ENCODE data around the gene NSUN5. TPM values are rescaled to one million over a fixed set of nuclear protein-coding genes. Genes with fewer than 3 reads are reported as not detected.

NSUN5 gene
- total and polyA plus RNA-seq, 2 donors (not counting 3 experiments of a cell fraction or from before 2014, with no cell fraction given) = 4.1 to 6.8 TPM

DNA sequence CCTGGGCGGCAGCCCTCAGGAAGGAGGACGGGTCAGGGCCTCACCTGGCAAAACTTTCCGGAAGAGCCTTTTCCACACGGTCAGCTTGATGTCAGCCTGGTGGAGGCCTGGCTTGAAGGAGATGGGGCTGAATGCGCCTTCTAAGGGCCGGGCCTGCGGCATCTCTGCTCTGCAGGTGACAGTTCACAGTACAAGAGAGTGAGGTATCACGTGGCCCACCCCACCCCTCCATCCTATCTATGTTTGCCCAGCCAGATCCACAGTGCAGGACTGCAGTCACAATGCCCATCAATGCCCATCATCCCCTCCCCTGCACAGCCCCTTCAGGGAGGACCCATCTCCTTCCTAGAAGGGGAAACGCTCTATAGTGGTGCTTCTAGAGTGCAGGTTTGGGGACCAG lies 7.9 kb upstream of the NSUN5 start:
- Histone ChIP-seq H3K4me3 (replicated peaks in 1 of 3; ENCODE audit: insufficient read depth in 1 of 3, low read depth in 1 of 3, low read length in 3 of 3) (no peak overlapping the region), H3K79me2 (ENCODE audit: control insufficient read depth, insufficient read depth, low read length) (no peaks in the 10 kb centered on the region), H3K9me3 (replicated peaks; ENCODE audit: control insufficient read depth, insufficient read depth, low read length) (no peaks in the 10 kb centered on the region), H3K9me1 (replicated peaks; ENCODE audit: control insufficient read depth, extremely low read depth, insufficient read depth, low read length) (no peaks in the 10 kb centered on the region), H3K27me3 (ENCODE audit: control insufficient read depth in 2 of 2, insufficient read depth in 2 of 2, low read length in 2 of 2) (no peaks in the 10 kb centered on the region), H3K4me1 (ENCODE audit: control insufficient read depth, extremely low read depth, insufficient read depth, low read length) (no peaks in the 10 kb centered on the region), H4K20me1 (replicated peaks; ENCODE audit: control insufficient read depth, extremely low read depth, insufficient read depth, low read length) (no peaks in the 10 kb centered on the region), H2AFZ (ENCODE audit: low read depth, low read length) (no peak overlapping the region), H3K27ac (ENCODE audit: insufficient read depth, low read depth, low read length) (no peak overlapping the region), H3K36me3 (ENCODE audit: control insufficient read depth in 2 of 2, extremely low read depth in 1 of 2, insufficient read depth in 2 of 2, low read length in 2 of 2) (no peaks in the 10 kb centered on the region), H3K4me2 (ENCODE audit: insufficient read depth, low read length) (no peak overlapping the region), H3K9ac (replicated peaks; ENCODE audit: extremely low read depth, insufficient read depth, low read length) (no peak overlapping the region)
- dilution Hi-C loops (cut with MboI; ENCODE audit: extremely low pct_ligation_motif_present, low sequenced_read_pairs) (no loop called here), intact Hi-C loops (cut with micrococcal nuclease) (no loop called here)
- FAIRE-seq = no peak
- DNase-seq (ENCODE audit: low read depth, low spot score) = no peak
- ChIA-PET CTCF (no interaction called here), POLR2A (no interaction called here)
- no TSS peak for BruUV-seq (replicated peaks)
- TF ChIP-seq POLR2AphosphoS5 (IDR thresholded peaks at IDR 0.05; ENCODE audit: insufficient read depth, low read depth, low read length) = no peak
- no peak for TF ChIP-seq GATA2 (IDR thresholded peaks at IDR 0.05; ENCODE audit: insufficient read depth, insufficient read length, low read depth, low read length)
- TF ChIP-seq POLR2A (IDR thresholded peaks at IDR 0.05; ENCODE audit: low read depth, low read length) = no peak
- TF ChIP-seq JUN (IDR thresholded peaks at IDR 0.05; ENCODE audit: borderline replicate concordance, insufficient read depth, insufficient read length, low read depth) = no peak
- TF ChIP-seq, protein P1, sequence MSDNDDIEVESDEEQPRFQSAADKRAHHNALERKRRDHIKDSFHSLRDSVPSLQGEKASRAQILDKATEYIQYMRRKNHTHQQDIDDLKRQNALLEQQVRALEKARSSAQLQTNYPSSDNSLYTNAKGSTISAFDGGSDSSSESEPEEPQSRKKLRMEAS (IDR thresholded peaks at IDR 0.05; ENCODE audit: insufficient read depth, insufficient read length) = no peak

DNA sequence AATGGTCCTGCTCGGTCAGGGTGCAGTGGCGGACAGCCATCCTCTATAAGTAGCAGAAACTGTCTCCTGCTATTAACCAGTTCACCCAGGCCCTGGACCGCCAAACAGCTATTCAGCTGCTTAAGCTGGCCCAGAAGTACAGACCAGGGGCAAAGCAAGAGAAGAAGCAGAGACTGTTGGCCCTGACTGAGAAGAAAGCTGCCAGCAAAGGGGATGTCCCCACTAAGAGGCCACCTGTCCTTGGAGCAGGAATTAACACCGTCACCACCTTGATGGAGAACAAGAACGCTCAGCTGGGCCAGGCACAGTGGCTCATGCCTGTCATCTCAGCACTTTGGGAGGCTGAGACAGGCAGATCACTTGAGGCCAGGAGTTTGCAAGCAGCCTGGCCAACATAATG lies 5.6 kb upstream of the NSUN5 start:
- H3K4me2 ChIP-seq (ENCODE audit: insufficient read depth, low read length) = no peak overlapping the region
- H4K20me1 ChIP-seq (replicated peaks; ENCODE audit: control insufficient read depth, extremely low read depth, insufficient read depth, low read length) = no peaks in the 10 kb centered on the region
- DNase-seq (ENCODE audit: low read depth, low spot score) = no peak
- H3K9me3 ChIP-seq (replicated peaks; ENCODE audit: control insufficient read depth, insufficient read depth, low read length) = no peaks in the 10 kb centered on the region
- dilution Hi-C loops (cut with MboI; ENCODE audit: extremely low pct_ligation_motif_present, low sequenced_read_pairs) = no loop called here
- H2AFZ ChIP-seq (ENCODE audit: low read depth, low read length) = no peak overlapping the region
- no peaks in the 10 kb centered on the region for H3K4me1 ChIP-seq (ENCODE audit: control insufficient read depth, extremely low read depth, insufficient read depth, low read length)
- no peaks in the 10 kb centered on the region for H3K36me3 ChIP-seq (ENCODE audit: control insufficient read depth in 2 of 2, extremely low read depth in 1 of 2, insufficient read depth in 2 of 2, low read length in 2 of 2)
- H3K27me3 ChIP-seq (ENCODE audit: control insufficient read depth in 2 of 2, insufficient read depth in 2 of 2, low read length in 2 of 2) = no peaks in the 10 kb centered on the region
- H3K27ac ChIP-seq (ENCODE audit: insufficient read depth, low read depth, low read length) = no peak overlapping the region
- FAIRE-seq = no peak
- intact Hi-C loops (cut with micrococcal nuclease) = no loop called here
- H3K79me2 ChIP-seq (ENCODE audit: control insufficient read depth, insufficient read depth, low read length) = no peaks in the 10 kb centered on the region
- CTCF ChIA-PET = interaction anchor here (0.6 to 0.9 kb wide), 2 partner anchors 10 to 45 kb away, joined by 3 to 4 read pairs; no protein-coding TSS in a partner anchor
- TF ChIP-seq POLR2AphosphoS5 (IDR thresholded peaks at IDR 0.05; ENCODE audit: insufficient read depth, low read depth, low read length) (no peak), MYC (IDR thresholded peaks at IDR 0.05; ENCODE audit: low read depth, low read length) (no peak), GATA2 (IDR thresholded peaks at IDR 0.05; ENCODE audit: insufficient read depth, insufficient read length, low read depth, low read length) (no peak), EZH2 (IDR thresholded peaks at IDR 0.05; ENCODE audit: borderline replicate concordance, low read depth, low read length, severe bottlenecking) (no peak), POLR2A (IDR thresholded peaks at IDR 0.05; ENCODE audit: low read depth, low read length) (no peak), FOS (IDR thresholded peaks at IDR 0.05; ENCODE audit: borderline replicate concordance, insufficient read depth, low read length) (no peak), JUN (IDR thresholded peaks at IDR 0.05; ENCODE audit: borderline replicate concordance, insufficient read depth, insufficient read length, low read depth) (no peak)
- TF ChIP-seq, protein P1 (IDR thresholded peaks at IDR 0.05; ENCODE audit: insufficient read depth, insufficient read length) = no peak
- TF ChIP-seq, protein P2, sequence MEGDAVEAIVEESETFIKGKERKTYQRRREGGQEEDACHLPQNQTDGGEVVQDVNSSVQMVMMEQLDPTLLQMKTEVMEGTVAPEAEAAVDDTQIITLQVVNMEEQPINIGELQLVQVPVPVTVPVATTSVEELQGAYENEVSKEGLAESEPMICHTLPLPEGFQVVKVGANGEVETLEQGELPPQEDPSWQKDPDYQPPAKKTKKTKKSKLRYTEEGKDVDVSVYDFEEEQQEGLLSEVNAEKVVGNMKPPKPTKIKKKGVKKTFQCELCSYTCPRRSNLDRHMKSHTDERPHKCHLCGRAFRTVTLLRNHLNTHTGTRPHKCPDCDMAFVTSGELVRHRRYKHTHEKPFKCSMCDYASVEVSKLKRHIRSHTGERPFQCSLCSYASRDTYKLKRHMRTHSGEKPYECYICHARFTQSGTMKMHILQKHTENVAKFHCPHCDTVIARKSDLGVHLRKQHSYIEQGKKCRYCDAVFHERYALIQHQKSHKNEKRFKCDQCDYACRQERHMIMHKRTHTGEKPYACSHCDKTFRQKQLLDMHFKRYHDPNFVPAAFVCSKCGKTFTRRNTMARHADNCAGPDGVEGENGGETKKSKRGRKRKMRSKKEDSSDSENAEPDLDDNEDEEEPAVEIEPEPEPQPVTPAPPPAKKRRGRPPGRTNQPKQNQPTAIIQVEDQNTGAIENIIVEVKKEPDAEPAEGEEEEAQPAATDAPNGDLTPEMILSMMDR (IDR thresholded peaks at IDR 0.05; ENCODE audit: extremely low read depth in 1 of 2, insufficient read depth in 1 of 2, low read depth in 1 of 2, low read length in 2 of 2) = no peak
- H3K9me1 ChIP-seq (replicated peaks; ENCODE audit: control insufficient read depth, extremely low read depth, insufficient read depth, low read length) = no peaks in the 10 kb centered on the region
- H3K9ac ChIP-seq (replicated peaks; ENCODE audit: extremely low read depth, insufficient read depth, low read length) = no peak overlapping the region
- no peak overlapping the region for H3K4me3 ChIP-seq (replicated peaks in 1 of 3; ENCODE audit: insufficient read depth in 1 of 3, low read depth in 1 of 3, low read length in 3 of 3)
- no TSS peak for BruUV-seq (replicated peaks)
- POLR2A ChIA-PET = no interaction called here
